Measurements from ENCODE around the gene MTTP.

GRCh38 chr4:99552872-99553271 lies 21.8 kb upstream of the MTTP start:
- TF ChIP-seq CTCF (IDR thresholded peaks at IDR 0.05; ENCODE audit: low read depth, low read length) (no peak), POLR2A (IDR thresholded peaks at IDR 0.05; ENCODE audit: extremely low read depth, insufficient read length) (no peak)
